Kidney epithelial cell (primary cell): ENCODE results near the gene OR7C1. TPM values are rescaled to one million over a fixed set of nuclear protein-coding genes. Genes with fewer than 3 reads are reported as not detected.
"Not testable (repeated sequence)": the region's sequence is repeated elsewhere in the genome, so short reads cannot be mapped to it uniquely, and the experiment has no call there.

Source experiments
- DNase-seq: peaks from one replicate; pipeline ENCODE4 v3.0.0-alpha.2; 2010; ENCODE audit warnings: low read depth
- H3K27me3 ChIP-seq: 2 replicates; pipeline ENCODE4 v1.6.0; 2011; ENCODE audit warnings: low read length; ENCODE audit not compliant: control insufficient read depth, insufficient read depth
- H3K36me3 ChIP-seq: 2 replicates; pipeline ENCODE4 v1.5.1; 2011; ENCODE audit warnings: low read length; ENCODE audit not compliant: control insufficient read depth, insufficient read depth
- H3K4me3 ChIP-seq: 2 replicates; pipeline ENCODE4 v1.5.1; 2011; ENCODE audit warnings: low read depth, mild to moderate bottlenecking, control low read depth, low read length
- total RNA-seq: library from RNA; depleted of rRNA; stranded (reverse); fragments of >200 nt; gene quantifications from 2 replicates; pipeline ENCODE4 v1.2.3, GENCODE V29; 2015
- TF ChIP-seq, protein P1 (sequence below): IDR thresholded peaks from 2 replicates; pipeline ENCODE4 v1.5.1; 2011; ENCODE audit warnings: mild to moderate bottlenecking, moderate library complexity, low read length, control low read depth, inconsistent platforms; ENCODE audit not compliant: insufficient read depth, poor library complexity, severe bottlenecking

OR7C1 gene
- total RNA-seq, 1 donor from 2014 or later, result not detected

- no peaks in the 10 kb centered on the region for H3K36me3 ChIP-seq
- H3K27me3 ChIP-seq, result no peaks in the 10 kb centered on the region
- no peak for DNase-seq
- TF ChIP-seq, protein P1, sequence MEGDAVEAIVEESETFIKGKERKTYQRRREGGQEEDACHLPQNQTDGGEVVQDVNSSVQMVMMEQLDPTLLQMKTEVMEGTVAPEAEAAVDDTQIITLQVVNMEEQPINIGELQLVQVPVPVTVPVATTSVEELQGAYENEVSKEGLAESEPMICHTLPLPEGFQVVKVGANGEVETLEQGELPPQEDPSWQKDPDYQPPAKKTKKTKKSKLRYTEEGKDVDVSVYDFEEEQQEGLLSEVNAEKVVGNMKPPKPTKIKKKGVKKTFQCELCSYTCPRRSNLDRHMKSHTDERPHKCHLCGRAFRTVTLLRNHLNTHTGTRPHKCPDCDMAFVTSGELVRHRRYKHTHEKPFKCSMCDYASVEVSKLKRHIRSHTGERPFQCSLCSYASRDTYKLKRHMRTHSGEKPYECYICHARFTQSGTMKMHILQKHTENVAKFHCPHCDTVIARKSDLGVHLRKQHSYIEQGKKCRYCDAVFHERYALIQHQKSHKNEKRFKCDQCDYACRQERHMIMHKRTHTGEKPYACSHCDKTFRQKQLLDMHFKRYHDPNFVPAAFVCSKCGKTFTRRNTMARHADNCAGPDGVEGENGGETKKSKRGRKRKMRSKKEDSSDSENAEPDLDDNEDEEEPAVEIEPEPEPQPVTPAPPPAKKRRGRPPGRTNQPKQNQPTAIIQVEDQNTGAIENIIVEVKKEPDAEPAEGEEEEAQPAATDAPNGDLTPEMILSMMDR, result no peak
- no peak overlapping the region for H3K4me3 ChIP-seq
These were observed 65.8 kb downstream of the OR7C1 start for GRCh38 chr19:14769201-14769600.

GRCh38 chr19:14768001-14768400 lies 67.0 kb downstream of the OR7C1 start:
- Histone ChIP-seq H3K4me3 (no peak overlapping the region), H3K27me3 (no peaks in the 10 kb centered on the region), H3K36me3 (no peaks in the 10 kb centered on the region)
- DNase-seq, result no peak
- TF ChIP-seq, protein P1, result no peak

- TF ChIP-seq, protein P1, result no peak
- no peaks in the 10 kb centered on the region for H3K27me3 ChIP-seq
- no peak for DNase-seq
- H3K36me3 ChIP-seq, result no peaks in the 10 kb centered on the region
- H3K4me3 ChIP-seq, result no peak overlapping the region
These were observed 67.5 kb downstream of the OR7C1 start for GRCh38 chr19:14767466-14767971.

- H3K27me3 ChIP-seq, H3K4me3 ChIP-seq, DNase-seq, H3K36me3 ChIP-seq: not testable (repeated sequence)
These were observed 69.1 kb downstream of the OR7C1 start for GRCh38 chr19:14765841-14766240.

DNA sequence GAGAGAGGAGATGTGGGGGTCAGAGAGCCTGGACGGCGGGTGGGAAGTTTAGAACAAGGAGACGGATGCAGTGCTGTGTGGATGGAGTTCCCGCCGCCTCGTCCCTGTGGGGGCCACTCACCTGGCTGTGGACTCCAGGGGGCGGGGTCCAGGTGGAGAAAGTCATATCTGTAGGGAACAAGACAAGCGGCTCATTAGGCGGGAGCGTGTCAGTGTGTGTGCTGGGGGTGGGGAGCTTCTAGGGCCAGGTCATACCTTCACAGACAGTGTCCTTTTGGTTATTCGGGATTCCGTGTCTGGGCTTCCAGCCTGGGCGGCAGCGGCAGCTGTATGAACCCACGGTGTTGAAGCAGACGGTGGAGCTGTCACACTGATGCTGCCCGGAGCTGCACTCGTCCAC lies 69.6 kb downstream of the OR7C1 start:
- H3K4me3 ChIP-seq, DNase-seq, H3K27me3 ChIP-seq: not testable (repeated sequence)

DNA sequence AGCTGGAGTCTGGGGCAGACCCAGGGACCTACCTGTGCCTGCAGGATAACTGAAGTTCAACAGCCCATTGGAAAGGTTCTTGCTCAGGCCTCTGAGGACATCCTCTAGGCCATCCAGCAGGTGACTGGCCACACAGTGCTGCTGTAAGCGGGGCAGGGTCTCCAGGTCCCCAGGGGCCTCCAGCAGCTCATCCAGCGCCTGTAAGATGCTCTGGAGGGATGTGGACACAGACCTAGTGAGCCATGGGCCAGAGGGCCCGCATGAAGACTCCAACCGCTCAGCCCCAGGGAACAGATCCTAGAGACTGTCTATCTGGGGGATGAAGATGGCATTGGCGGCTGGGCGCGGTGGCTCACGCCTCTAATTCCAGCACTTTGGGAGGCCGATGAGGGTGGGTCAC lies 70.6 kb downstream of the OR7C1 start:
- no peak for DNase-seq
- TF ChIP-seq, protein P1, result no peak
- Histone ChIP-seq H3K36me3 (no peaks in the 10 kb centered on the region), H3K27me3 (no peaks in the 10 kb centered on the region), H3K4me3 (no peak overlapping the region)

More for the DNA sequence above, 69.6 kb downstream of the OR7C1 start:
- H3K36me3 ChIP-seq, result not testable (repeated sequence)

- Histone ChIP-seq H3K36me3 (no peaks in the 10 kb centered on the region), H3K27me3 (peaks cover 3% of the 10 kb centered on the region), H3K4me3 (no peak overlapping the region)
- no peak for DNase-seq
- TF ChIP-seq, protein P1, result no peak
These were observed 71.4 kb downstream of the OR7C1 start for GRCh38 chr19:14763497-14764145.
